Activated CD4-positive, alpha-beta T cell treated with anti-CD3 and anti-CD28 coated beads for 36 hours (primary cell): Measurements from ENCODE around the gene SDK2. TPM values are rescaled to one million over a fixed set of nuclear protein-coding genes. Genes with fewer than 3 reads are reported as not detected.

ENCODE experiments used
- ATAC-seq: fragments of 200-7000 bp; cut with Tn5 transposase; one replicate; pipeline ENCODE4 v1.10.0; 2021; ENCODE audit warnings: mild to moderate bottlenecking, moderate library complexity
- CTCF ChIA-PET: fragments of 350-600 bp; sonication (Branson Sonifier 250); formaldehyde crosslinking; loops from one replicate; lab custom pipeline; 2021; ENCODE audit warnings: antibody characterized with exemption; lab: Charles Lee
- POLR2A ChIA-PET: fragments of 350-600 bp; sonication (Branson Sonifier 250); formaldehyde crosslinking; loops from one replicate; lab custom pipeline; 2021; ENCODE audit warnings: antibody characterized with exemption, inconsistent platforms; lab: Charles Lee
- DNase-seq: peaks from one replicate; pipeline ENCODE4 v3.0.0-alpha.2; 2020
- H3K27ac Mint-ChIP-seq: one replicate; pipeline ENCODE4 v1.8.0; 2021; ENCODE audit warnings: mixed read lengths
- H3K27me3 Mint-ChIP-seq: one replicate; pipeline ENCODE4 v1.8.0; 2021; ENCODE audit warnings: mixed read lengths
- H3K36me3 Mint-ChIP-seq: one replicate; pipeline ENCODE4 v1.8.0; 2021; ENCODE audit warnings: low read depth, mixed read lengths
- H3K4me1 Mint-ChIP-seq: one replicate; pipeline ENCODE4 v1.8.0; 2021; ENCODE audit warnings: mixed read lengths
- H3K4me3 Mint-ChIP-seq: one replicate; pipeline ENCODE4 v1.8.0; 2021; ENCODE audit warnings: mild to moderate bottlenecking, moderate library complexity, mixed read lengths
- H3K9me3 Mint-ChIP-seq: one replicate; pipeline ENCODE4 v1.8.0; 2021; ENCODE audit warnings: low read depth, mixed read lengths
- intact Hi-C, 2 experiments: fragments of 100-400 bp; cut with DNase I in 1 of 2; cut with micrococcal nuclease in 1 of 2; formaldehyde crosslinking; loops; one replicate each; pipeline versions ENCODE4 v1.14.2 to v1.15.1; 2022 to 2024; cut with DNase I, micrococcal nuclease
- total RNA-seq, 2 experiments: library from RNA; stranded (reverse); gene quantifications; one replicate each; pipeline ENCODE4 v1.2.3, GENCODE V29; 2021

SDK2 gene
- total RNA-seq, 2 experiments from 2014 or later, result 0.23 to 0.27 TPM

DNA sequence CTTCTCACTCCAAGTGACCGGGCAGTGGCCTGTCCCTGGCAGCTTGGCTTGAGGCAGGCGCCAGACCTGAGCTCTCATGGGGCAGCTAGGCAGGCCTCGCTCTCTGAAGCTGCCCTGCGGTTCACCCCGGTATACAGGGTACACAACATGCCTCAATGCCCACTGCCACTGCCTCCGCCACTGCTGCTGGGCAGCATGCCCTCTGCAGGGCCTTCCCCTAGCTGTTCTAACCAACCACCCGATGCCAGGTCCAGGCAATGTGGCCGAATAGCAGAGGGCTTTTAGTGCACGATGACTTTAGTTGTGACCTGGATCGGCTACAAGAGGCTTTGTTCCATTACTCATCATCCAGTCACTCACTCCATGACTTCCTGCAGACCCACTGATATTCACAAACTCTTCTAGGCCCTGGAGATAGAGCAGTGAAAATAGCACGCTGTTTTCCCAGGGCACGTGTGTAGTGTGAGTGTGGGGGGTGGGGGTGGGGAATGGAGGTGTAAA is 352.2 kb downstream of the SDK2 start:
- intact Hi-C loops, result no loop called here
- Mint-ChIP-seq H3K9me3 (no peaks in the 10 kb centered on the region), H3K4me1 (peaks cover 12% of the 10 kb centered on the region), H3K36me3 (no peaks in the 10 kb centered on the region), H3K4me3 (no peak overlapping the region), H3K27ac (no peak overlapping the region), H3K27me3 (no peaks in the 10 kb centered on the region)
- ATAC-seq (no peak), DNase-seq (no peak)
- ChIA-PET POLR2A (no interaction called here), CTCF (no interaction called here)

DNA sequence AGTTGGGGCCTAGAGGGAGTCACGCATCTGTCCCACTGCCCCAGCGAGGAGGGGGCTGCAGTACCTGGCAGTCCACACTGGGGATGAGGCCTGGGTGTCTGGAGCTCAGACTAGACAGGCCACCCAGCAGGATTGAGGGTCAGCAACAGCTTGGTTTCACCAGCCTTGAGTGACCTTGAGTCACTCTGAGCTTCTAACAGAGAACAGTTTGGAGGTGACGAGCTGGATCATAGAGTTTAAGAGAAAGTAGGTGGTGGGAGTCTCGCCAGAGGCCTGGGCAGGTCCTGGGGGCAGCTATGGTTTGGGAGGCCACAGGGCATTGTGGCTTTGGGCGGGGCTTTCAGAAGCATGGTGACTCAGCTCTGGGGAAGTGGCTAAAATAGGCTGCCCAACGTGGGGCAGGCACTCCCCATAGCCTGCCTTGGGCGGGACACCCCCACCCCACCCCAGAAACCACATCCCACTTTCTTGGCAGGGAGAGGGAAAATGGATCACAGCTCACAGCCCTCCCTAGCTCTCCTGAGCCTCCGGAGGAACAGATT is 352.9 kb downstream of the SDK2 start:
- no peak overlapping the region for H3K4me3 Mint-ChIP-seq
- no peaks in the 10 kb centered on the region for H3K9me3 Mint-ChIP-seq
- no peaks in the 10 kb centered on the region for H3K36me3 Mint-ChIP-seq
- no peak for DNase-seq
- CTCF ChIA-PET, result interaction anchor here (1.4 kb wide), 1 partner anchor 78 kb away, joined by 4 read pairs; no protein-coding TSS in a partner anchor
- no peak overlapping the region for H3K27ac Mint-ChIP-seq
- H3K4me1 Mint-ChIP-seq, result peaks cover 12% of the 10 kb centered on the region
- no peak for ATAC-seq
- POLR2A ChIA-PET, result no interaction called here
- no peaks in the 10 kb centered on the region for H3K27me3 Mint-ChIP-seq
- intact Hi-C loops, result no loop called here

DNA sequence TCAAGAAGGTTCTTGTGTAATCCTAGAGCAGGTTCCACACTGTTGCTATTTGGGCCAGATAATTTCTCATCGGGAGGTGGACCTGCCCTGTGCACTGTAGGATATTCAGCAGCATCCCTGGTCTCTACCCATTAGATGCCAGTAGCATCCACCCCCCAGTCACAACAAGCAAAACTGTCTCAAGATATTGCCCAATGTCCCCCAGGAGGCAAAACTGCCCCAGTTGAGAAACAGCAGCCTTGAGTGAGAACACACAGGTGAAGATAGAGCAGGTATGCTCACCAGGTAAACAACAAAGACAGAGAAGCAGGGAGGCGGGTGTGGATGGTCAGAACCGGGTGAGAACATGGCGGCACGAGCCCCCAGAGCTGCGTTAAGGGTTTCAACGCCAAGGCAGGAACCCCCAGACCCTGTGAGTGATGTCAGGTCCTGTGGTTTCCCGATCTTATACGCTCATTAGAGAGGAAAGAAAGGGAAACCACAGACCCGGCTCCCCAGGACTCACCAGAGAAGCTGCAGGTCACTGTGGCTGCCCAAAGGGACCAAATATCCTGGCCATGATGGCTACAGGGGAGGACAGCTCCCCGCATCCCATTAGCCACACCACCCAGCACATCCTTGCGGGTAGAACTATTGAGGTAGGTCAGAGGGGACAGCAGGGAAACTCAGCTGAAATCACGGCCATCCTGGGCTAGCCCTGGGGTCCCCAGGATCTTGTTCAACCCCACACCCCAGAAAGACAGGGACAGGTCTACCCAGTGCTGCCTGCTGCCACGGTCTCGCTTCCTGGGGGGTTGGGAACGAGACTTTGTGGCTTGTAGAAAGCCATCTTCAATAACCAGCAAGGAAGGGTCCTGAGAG is 353.6 kb downstream of the SDK2 start:
- no peak for DNase-seq
- intact Hi-C loops, result no loop called here
- ChIA-PET CTCF (interaction anchor here (1.4 kb wide), 1 partner anchor 79 kb away, joined by 4 read pairs; no protein-coding TSS in a partner anchor), POLR2A (no interaction called here)
- H3K9me3 Mint-ChIP-seq, result no peaks in the 10 kb centered on the region
- H3K27ac Mint-ChIP-seq, result no peak overlapping the region
- peaks cover 12% of the 10 kb centered on the region for H3K4me1 Mint-ChIP-seq
- no peaks in the 10 kb centered on the region for H3K36me3 Mint-ChIP-seq
- H3K4me3 Mint-ChIP-seq, result no peak overlapping the region
- H3K27me3 Mint-ChIP-seq, result no peaks in the 10 kb centered on the region
- ATAC-seq, result no peak

DNA sequence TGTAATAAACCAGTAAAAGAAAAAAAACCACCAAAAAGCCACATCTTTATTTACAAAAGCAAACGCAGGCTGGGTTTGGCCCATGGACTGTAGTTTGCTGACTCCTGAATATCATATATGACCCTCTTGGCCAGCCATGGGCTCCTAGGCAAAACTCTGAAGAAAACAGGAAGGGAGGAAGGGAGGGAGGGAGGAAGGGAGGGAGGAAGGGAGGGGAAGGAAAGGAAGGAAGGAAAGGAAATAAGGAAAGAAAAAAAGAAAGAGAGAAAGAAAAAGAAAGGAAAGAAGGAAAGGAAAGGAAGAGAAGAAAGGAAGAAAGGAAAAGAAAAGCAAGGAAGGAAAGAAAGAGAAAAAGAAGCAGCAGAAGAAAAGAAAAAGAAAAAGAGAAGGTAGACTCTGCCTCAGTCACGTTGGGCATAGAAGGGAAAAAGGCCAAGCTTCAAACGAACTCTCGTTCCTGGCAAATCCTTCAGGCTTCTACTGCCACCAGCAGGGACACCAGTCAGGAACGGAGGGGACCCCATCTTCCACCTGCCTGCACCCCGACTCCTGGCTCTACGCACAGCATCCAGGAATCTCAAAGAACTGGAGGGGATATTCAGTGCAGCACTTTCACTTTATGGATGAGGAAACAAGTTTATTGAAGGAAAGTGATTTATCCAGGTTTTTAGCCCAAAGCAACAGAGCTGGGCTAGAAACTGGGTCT is 354.5 kb downstream of the SDK2 start:
- Mint-ChIP-seq H3K27me3 (no peaks in the 10 kb centered on the region), H3K36me3 (no peaks in the 10 kb centered on the region), H3K27ac (no peak overlapping the region), H3K4me3 (no peak overlapping the region), H3K4me1 (peaks cover 12% of the 10 kb centered on the region), H3K9me3 (no peaks in the 10 kb centered on the region)
- CTCF ChIA-PET, result interaction anchor here (1.4 kb wide), 1 partner anchor 80 kb away, joined by 4 read pairs; no protein-coding TSS in a partner anchor
- POLR2A ChIA-PET, result no interaction called here
- no peak for ATAC-seq
- intact Hi-C loops, result no loop called here
- DNase-seq, result no peak

DNA sequence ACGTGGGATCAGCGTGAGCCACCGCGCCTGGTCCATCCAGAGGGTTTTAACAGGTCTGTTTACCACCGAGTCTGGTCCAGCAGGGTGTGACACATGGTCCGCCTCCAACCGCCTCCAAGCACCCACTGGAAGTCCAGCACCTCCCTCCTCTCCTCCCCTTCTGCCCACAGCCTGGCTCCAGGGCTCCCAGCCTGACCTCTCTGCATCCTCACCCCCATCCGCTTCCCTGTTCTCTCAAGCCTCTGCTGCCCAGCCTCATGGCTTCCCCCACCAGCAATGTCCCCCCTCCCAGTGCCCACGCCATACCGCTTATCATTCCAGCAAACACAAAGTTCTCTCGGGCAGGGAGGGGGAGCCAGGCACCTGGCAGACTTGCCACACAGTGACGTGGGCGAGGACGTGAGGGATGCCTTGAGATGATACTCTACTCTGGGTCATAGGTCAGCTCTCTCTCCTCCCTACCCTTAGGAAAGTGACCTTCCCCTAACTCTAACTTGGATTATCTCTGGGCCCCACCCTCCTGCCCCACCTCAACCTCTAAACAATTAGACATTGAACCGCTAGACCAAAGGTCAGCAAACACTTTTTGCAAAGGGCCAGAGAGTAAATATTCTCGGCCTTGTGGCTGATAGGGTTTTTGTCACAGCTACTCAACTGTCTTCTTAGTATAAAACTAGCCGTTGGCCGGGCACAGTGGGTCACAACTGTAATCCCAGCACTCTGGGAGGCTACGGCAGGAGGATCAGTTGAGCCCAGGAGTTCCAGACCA is 355.5 kb downstream of the SDK2 start:
- no peaks in the 10 kb centered on the region for H3K36me3 Mint-ChIP-seq
- ChIA-PET POLR2A (no interaction called here), CTCF (interaction anchor here (0.7 kb wide), 1 partner anchor 99 kb away, joined by 3 read pairs; no protein-coding TSS in a partner anchor)
- H3K9me3 Mint-ChIP-seq, result no peaks in the 10 kb centered on the region
- ATAC-seq (no peak), DNase-seq (no peak)
- no peak overlapping the region for H3K4me3 Mint-ChIP-seq
- H3K4me1 Mint-ChIP-seq, result peaks cover 12% of the 10 kb centered on the region
- no peak overlapping the region for H3K27ac Mint-ChIP-seq
- intact Hi-C loops, result no loop called here
- no peaks in the 10 kb centered on the region for H3K27me3 Mint-ChIP-seq

DNA sequence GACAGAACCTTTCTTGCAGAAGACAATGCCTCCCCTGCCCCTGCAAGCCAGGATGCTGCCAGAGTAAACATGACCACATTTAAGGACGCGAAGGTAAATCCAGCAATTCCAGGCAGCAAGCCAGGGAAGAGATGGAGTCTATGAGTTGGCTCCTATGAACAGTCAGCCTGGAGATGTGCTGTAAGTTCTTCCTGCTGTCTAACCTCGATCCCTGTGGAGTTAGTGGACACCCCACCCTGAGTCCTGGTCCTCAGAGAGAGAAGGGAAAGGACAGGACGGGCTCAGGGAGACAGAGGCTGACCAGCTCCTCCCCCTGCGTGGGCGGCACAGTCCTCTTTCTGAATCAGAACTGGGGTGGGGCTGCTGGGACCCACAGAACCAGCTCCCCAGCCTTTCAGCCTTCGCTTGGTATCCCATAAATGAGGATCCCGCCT is 357.4 kb downstream of the SDK2 start:
- DNase-seq (no peak), ATAC-seq (no peak)
- ChIA-PET CTCF (interaction anchor here (0.8 kb wide), 1 partner anchor 83 kb away, joined by 3 read pairs; no protein-coding TSS in a partner anchor), POLR2A (no interaction called here)
- no peaks in the 10 kb centered on the region for H3K36me3 Mint-ChIP-seq
- intact Hi-C loops, result no loop called here
- no peak overlapping the region for H3K27ac Mint-ChIP-seq
- peaks cover 12% of the 10 kb centered on the region for H3K4me1 Mint-ChIP-seq
- no peaks in the 10 kb centered on the region for H3K27me3 Mint-ChIP-seq
- H3K9me3 Mint-ChIP-seq, result no peaks in the 10 kb centered on the region
- no peak overlapping the region for H3K4me3 Mint-ChIP-seq

DNA sequence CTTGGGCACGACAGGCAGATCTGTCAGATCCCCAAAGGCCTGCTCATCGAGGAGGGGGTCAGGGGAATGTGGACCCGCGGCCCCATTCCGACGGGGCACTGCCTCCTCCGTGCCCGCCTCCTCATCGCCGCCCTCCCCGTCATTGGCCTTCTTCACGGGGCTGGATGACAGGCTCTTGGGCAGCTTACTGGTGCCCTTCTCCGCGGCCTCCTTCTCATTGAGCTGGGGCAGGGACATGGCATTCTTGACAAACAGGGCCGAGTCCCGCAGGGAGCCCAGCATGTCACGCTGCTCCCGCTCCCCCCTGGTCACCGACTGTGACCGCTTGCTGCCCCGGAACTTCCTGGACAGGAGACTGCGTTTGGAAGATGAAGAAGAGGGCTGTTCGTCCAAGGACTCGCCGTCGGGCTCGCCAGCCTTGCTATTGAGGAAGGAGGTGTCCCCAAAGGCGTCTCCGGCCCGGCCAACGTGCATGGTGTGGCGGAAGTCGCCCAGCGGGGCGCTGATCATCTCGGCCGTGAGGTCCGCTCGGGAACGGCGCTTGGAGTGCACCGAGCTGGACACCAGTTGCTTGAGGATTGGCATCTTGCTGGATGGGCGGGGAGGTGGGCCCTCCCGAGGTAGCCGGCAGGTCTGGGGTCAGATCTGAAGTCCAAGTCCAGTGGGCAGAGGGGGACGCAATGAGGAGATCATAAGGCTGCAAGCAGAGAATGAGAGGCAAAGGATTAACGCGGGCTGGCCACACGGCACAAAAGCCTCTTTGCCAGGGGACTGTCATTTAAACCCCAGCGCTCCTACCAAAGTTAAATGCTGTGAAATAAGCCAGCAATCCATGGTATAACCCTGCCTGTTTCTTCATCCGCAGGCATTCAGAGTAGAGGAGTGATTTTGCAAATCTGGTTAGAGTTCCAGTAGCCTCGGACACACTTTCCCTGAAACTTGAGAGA is 358.1 kb downstream of the SDK2 start:
- no peak overlapping the region for H3K27ac Mint-ChIP-seq
- no peak for ATAC-seq
- CTCF ChIA-PET, result no interaction called here

DNA sequence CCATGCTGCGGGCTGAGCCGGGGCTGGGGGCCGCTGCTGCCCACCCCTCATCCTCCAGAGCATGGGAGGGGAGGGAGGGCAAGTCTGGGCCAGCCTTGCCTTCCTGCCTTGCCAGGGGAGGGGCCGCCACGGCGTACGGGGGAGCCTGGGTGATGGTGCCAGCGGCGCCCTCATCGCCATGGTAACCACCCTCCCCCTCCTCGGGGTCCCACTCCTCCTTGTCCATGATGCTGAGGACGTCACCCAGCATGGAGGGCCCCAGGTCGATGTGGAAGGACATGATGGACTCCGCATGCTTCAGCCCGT is 358.7 kb downstream of the SDK2 start:
- DNase-seq, result no peak
- ATAC-seq, result no peak
- H3K36me3 Mint-ChIP-seq, result no peaks in the 10 kb centered on the region
- no peak overlapping the region for H3K4me3 Mint-ChIP-seq
- H3K27ac Mint-ChIP-seq, result no peak overlapping the region
- peaks cover 2% of the 10 kb centered on the region for H3K4me1 Mint-ChIP-seq
- no peaks in the 10 kb centered on the region for H3K9me3 Mint-ChIP-seq
- ChIA-PET CTCF (no interaction called here), POLR2A (no interaction called here)
- intact Hi-C loops, result no loop called here
- H3K27me3 Mint-ChIP-seq, result no peaks in the 10 kb centered on the region

More for the DNA sequence above, 358.1 kb downstream of the SDK2 start:
- Mint-ChIP-seq H3K4me3 (no peak overlapping the region), H3K27me3 (no peaks in the 10 kb centered on the region), H3K36me3 (no peaks in the 10 kb centered on the region), H3K4me1 (peaks cover 9% of the 10 kb centered on the region), H3K9me3 (no peaks in the 10 kb centered on the region)
- DNase-seq, result no peak
- POLR2A ChIA-PET, result no interaction called here
- intact Hi-C loops, result no loop called here

DNA sequence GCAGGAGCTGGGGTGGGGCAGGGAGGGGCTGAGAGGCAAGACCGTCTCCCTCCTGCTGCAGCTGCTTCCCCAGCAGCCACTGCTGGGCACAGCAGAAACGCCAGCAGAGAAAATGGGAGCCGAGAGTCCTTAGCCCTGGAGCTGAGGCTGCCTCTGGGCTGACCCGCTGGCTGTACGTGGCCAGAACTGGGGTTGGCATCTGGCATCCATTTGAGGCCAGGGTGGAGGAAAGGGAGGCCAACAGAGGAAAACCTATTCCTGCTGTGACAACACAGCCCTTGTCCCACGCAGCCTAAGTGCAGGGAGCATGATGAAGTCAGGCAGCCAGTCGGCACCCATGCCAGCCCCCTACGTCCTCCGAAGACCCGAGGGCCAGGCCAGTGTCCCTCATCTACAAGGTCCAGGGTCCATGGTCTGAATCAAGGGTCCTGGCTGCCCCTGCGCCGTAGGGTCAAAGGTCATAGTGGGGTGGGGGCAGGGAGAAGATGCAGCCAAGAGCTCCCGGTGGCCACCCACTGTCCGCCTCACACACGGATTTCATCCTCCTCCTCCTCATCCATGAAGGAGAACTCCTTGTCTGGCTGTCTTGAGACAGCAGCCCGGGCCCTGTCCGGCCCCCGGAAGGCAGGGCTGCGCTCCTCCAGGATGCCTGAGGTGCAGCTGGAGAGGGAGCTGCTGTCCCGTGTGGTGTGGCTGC is 359.2 kb downstream of the SDK2 start:
- Mint-ChIP-seq H3K4me3 (no peak overlapping the region), H3K27ac (no peak overlapping the region), H3K9me3 (no peaks in the 10 kb centered on the region), H3K27me3 (no peaks in the 10 kb centered on the region), H3K4me1 (no peaks in the 10 kb centered on the region), H3K36me3 (no peaks in the 10 kb centered on the region)
- no peak for DNase-seq
- intact Hi-C loops, result no loop called here
- no peak for ATAC-seq
- POLR2A ChIA-PET, result no interaction called here
- CTCF ChIA-PET, result no interaction called here
